GM13976 (cell line): ENCODE data around the gene TBL3.
"Not testable (repeated sequence)": the region's sequence is repeated elsewhere in the genome, so short reads cannot be mapped to it uniquely, and the experiment has no call there.

Experiments
- DNase-seq: peaks from one replicate; pipeline ENCODE4 v3.0.0; 2012; ENCODE audit warnings: low spot score
- in situ Hi-C: fragments of 300-500 bp; cut with MboI; formaldehyde crosslinking; loops from one replicate; pipeline ENCODE4 v1.12.0; 2022; ENCODE audit warnings: low sequenced_read_pairs, mixed read lengths, inconsistent platforms; ENCODE audit not compliant: unreplicated experiment
- TF ChIP-seq, protein P1 (sequence below): IDR thresholded peaks from 2 replicates; pipeline ENCODE4 v1.5.1; 2012; ENCODE audit warnings: borderline replicate concordance, mild to moderate bottlenecking; ENCODE audit not compliant: insufficient read depth; ENCODE audit errors: extremely low read depth, missing control alignments, control extremely low read depth

Gene TBL3

DNA sequence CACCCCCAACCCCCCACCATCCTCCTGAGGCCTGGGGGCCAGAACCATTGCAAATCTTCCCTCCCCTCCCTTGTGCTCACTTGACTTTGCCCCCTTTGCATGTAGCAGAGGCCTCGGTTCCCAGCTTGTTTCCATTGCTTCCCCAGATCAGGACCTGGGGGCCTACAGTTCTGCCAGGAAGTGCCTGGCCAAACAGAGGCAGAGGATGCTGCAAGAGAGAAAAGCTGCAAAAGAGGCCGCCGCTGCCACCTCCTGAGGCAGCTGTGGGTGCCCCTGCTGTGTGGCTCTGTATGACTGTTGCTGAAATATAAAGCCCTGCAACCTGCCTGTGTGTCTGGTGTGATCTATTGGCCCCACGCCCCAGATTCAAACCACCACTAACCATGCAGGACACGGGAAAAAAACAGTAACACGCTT is 10.2 kb upstream of the TBL3 start:
- TF ChIP-seq, protein P1, sequence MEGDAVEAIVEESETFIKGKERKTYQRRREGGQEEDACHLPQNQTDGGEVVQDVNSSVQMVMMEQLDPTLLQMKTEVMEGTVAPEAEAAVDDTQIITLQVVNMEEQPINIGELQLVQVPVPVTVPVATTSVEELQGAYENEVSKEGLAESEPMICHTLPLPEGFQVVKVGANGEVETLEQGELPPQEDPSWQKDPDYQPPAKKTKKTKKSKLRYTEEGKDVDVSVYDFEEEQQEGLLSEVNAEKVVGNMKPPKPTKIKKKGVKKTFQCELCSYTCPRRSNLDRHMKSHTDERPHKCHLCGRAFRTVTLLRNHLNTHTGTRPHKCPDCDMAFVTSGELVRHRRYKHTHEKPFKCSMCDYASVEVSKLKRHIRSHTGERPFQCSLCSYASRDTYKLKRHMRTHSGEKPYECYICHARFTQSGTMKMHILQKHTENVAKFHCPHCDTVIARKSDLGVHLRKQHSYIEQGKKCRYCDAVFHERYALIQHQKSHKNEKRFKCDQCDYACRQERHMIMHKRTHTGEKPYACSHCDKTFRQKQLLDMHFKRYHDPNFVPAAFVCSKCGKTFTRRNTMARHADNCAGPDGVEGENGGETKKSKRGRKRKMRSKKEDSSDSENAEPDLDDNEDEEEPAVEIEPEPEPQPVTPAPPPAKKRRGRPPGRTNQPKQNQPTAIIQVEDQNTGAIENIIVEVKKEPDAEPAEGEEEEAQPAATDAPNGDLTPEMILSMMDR, result no peak
- DNase-seq, result no peak
- in situ Hi-C loops, result no loop called here

DNA sequence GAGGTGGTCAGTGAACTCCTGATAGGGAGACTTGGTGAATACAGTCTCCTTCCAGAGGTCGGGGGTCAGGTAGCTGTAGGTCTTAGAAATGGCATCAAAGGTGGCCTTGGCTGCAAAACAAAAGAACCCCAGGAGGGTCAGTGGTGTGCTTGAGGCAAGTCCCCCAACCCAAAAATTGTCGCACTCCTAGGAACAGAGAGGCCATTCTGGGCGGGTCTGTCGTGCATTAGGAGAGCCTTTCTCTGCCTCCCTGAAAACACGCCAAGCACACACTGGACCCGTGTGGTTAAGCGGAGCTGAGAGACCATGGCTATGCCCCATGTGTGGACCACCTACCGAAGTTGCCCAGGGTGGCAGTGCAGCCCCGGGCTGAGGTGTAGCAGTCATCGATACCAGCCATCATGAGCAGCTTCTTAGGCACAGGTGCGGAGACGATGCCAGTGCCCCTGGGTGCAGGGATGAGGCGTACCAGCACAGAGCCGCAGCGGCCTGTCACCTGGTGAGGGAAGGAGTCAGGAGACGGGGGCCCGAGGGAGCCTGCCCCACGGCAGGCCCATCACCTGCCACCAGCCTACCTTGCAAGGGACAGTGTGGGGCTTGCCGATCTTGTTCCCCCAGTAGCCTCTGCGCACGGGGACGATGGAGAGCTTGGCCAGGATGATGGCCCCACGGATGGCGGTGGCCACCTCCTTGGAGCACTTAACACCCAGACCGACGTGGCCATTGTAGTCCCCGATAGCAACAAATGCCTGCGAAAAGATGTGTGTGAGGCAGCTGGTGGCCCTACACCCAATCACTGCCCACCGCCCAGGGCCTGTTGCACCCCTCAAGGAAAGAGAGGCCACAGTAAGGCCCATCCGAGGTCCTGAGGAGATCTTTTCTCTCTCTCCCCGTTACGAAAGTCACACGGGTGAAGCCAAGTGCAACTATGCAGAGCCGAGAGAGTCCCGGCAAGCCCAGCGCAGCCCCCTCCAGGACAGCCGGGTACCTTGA is 9.4 kb upstream of the TBL3 start:
- in situ Hi-C loops, DNase-seq: not testable (repeated sequence)

DNA sequence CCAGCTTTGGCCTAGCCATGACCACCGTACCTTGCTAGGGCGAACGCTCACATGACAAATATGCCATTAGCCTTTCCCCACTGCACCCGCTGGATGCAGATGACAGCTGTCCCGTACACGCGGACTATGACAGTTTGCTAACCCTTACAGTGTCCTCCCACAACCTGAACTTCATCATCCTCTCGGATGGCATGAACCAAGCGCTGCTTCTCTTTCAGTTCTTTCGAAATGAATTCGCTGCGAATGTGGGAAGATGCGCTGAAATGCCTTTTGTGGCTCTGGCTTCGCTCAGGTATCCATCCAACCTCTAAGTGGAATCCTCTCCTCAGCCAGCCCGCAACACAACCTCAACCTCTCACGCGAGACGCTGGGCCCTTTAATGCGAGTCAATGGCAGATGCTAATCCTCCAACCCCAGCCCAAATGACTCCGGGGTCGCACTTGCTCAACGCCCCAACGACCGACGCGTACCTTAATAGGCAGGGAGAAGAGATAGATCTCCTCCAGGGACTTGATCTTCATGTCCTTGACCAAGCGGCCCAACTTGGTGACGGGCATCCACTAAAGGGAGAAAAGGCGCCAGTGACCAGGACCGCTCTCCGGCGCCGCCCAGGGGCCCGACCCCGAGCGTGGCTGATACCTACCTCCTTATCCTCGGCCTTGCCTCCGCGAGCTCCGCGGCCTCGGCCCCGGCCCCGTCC is 7.9 kb upstream of the TBL3 start:
- in situ Hi-C loops, result no loop called here
- no peak for DNase-seq
- TF ChIP-seq, protein P1, result peak; percentile 25

DNA sequence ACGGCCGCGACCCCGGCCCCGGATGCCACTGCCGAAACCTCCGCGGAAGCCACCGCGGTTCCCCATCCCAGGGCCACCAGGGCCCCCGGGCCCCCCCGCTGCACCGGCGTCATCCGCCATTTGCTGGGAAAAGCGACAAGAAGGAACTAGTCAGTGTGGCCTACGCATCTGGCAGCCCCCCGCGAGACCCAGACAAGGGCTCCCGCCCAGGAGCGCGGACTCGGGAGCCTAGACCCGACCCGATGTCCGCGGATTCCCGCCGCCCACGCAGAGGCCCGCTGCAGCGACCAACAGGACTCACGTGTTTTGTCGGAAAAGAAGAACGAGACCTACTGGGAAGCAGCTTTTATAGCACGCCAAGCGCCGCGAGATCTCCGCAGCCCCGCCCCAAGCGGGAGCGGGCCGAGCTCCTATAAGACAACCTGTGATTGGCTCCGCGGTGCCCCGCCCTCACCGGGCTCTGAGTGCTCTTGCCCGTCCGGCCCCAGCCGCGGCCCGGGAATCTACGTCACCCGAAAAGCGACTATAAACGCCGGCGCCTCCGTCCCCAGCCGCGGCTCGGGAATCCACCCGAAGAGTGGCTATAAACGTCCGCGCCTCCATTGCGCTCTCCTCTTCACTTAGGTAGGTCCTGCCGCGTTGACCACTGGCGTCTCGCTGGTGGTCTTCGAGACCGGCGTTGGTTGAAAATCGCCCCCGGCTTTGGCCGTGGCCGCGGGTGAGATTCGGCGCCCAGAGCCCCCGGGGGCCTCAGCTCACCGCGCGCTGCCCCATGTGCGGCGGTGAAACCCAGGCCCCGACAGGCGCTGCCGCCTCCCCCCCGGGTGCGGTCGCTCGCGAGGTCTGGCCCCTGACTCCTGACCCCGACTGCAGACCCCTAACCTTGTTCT is 7.1 kb upstream of the TBL3 start, which contains the start of gene RPS2:
Gene RPS2 (minus strand): TSS at position 321 of the 890 bp plus-strand sequence. CDS start 201 bp downstream, at position 120.
- in situ Hi-C loops, result no loop called here
- TF ChIP-seq, protein P1, result no peak
- peak; percentile 100 for DNase-seq

DNA sequence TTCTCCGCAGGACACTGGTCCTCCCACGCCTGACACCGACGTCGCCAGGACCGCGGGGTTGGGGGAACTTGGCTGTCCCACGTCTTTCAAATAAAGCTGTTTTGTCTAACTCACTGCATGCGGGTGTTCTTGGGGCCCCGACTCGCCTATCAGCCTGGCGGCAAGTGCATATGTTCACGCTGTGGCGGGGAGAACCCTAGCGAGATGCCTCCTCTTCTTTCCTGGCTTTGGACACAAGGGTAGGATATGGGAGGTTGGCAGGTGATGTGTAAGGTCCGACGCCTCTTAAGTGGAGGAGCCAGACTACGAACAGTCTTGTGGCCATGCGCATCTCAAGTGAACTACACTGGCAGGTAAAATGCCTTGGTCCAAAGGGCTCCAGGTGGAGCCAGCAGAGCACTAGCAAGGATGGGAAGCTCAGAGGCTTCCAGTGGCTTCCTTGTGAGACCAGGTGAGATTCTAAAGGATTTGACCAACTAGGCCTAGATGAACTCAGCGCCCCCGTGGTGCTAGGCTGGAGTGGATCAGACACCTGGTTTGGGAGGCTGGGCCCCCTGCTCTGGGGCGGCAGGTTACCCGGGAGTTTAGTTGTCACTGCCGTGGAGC is 6.4 kb upstream of the TBL3 start:
- DNase-seq, result no peak
- TF ChIP-seq, protein P1, result no peak
- in situ Hi-C loops, result no loop called here

DNA sequence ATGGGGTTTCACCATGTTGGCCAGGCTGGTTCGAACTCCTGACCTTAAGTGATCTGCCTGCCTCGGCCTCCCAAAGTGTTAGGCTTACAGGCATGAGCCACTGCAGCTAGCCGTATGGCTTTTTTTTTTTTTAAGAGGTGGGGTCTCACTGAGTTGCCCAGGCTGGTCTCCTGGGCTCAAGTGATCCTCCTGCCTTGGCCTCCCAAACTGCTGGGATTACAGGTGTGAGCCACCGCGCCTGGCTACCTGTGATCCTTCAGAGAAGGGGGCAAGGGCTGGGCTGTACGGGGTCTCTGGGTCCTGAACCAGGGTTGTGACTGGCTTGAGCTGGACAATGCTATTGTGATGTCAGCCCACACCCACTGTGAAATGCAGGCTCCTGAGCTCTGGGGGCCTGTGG is 5.4 kb upstream of the TBL3 start, which contains the start of gene RNF151:
Gene RNF151 (plus strand): TSS at position 397 of the 400 bp plus-strand sequence. CDS start 26 bp downstream, outside the sequence.
- in situ Hi-C loops, result no loop called here
- TF ChIP-seq, protein P1, result no peak
- DNase-seq, result no peak
